GM19193 (cell line): ENCODE measurements around the gene CCNI.

Experiments used
- POLR2A ChIP-seq: IDR thresholded peaks from 4 replicates; pipeline ENCODE4 v1.6.1; 2011; ENCODE audit not compliant: insufficient read depth, insufficient read length; ENCODE audit errors: extremely low read depth

The CCNI gene

GRCh38 chr4:77025643-77026321 is 50.0 kb downstream of the CCNI start:
- TF ChIP-seq POLR2A, result no peak

GRCh38 chr4:77023920-77024319 is 51.9 kb downstream of the CCNI start:
- no peak for TF ChIP-seq POLR2A

- TF ChIP-seq POLR2A, result no peak
These were observed 53.1 kb downstream of the CCNI start for GRCh38 chr4:77022560-77023179.

- no peak for TF ChIP-seq POLR2A
These were observed 54.1 kb downstream of the CCNI start for GRCh38 chr4:77021614-77022089.

- no peak for TF ChIP-seq POLR2A
These were observed 55.8 kb downstream of the CCNI start for GRCh38 chr4:77020017-77020416.

- no peak for TF ChIP-seq POLR2A
These were observed 60.4 kb downstream of the CCNI start for GRCh38 chr4:77015390-77015789.

GRCh38 chr4:77014256-77014655 is 61.5 kb downstream of the CCNI start:
- TF ChIP-seq POLR2A, result no peak

- no peak for TF ChIP-seq POLR2A
These were observed 63.1 kb downstream of the CCNI start for GRCh38 chr4:77012726-77013125.

DNA sequence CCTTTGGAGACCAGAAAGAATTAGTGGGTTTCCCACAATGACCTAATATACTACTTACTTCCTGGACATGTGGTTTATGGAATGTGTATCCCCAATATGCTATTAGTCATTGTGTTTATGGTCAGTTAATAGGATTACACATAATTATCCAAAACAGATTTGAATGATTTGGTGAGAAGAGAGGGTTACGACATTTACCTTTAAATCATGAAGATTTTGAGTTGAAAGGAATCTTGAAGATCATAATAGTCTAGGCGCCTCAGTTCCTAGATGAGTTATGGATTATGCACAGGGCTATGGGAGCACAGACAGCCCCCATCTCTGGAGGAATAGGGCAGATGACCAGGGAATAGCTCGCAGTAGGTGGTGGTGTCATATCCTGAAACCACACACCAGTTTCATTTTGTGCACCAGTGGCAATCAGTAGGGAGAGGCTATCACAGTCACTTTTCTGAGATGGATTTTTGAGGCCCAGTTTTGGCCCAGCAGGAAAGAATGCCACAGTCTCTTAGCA is 64.9 kb downstream of the CCNI start:
- no peak for TF ChIP-seq POLR2A

DNA sequence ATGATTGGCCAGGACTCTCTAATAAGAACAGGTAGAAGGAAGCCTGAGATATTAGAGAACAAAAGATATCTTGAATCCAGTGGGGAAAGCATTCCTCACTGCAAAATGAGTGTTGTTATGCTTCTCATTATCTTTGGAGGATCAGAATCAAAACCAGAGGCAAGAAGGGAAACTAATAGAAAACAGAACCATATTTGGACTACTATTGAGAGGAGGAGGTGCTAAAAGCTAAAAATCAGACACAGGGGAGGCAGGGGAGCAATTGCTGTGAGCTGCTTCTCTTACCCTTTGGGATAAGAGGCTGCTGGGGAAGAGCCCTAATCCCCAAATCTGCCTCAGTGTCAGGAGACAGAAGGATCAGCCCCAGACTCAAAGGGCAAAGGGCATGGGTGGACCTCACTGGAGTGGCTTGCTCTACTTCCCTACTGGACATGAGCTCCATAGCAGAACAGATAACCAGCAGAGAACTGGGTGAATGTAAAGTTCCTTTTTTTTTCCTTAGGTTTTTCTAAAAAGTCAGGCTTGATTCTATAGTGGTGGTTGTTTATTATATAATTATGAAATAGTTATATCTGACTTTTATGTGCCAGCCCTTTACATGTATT is 66.2 kb downstream of the CCNI start:
- TF ChIP-seq POLR2A, result no peak

GRCh38 chr4:77007358-77008230 is 68.2 kb downstream of the CCNI start:
- no peak for TF ChIP-seq POLR2A

DNA sequence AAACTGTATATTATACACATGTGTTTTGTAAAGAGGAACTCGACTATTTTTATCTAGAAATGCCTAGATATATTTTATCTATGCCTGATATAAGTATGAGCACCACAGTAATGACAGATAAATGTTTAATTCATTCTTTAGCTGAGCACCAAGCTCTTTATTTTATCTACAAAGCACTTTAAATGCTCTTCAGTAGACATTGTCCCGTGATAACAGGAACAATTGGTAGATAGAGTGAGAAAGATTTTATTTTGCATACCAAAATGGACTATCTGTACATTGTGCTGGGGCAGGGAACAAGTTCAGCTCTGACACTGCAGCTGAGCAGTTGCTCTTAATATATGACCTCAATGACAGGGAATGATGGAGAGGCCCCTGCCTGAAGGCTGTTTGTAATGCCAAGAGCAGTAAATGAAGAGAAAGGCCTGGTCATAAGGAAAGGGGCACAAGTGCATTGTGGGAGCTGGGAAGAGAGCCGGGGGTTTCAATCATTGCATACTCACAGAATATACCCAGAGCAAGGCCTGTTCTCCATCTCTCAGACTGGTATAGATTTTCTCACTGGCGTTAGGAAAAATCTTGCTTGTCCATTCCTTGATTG is 68.9 kb downstream of the CCNI start:
- no peak for TF ChIP-seq POLR2A

- no peak for TF ChIP-seq POLR2A
These were observed 72.4 kb downstream of the CCNI start for GRCh38 chr4:77003400-77003799.

GRCh38 chr4:77002321-77003107 is 73.3 kb downstream of the CCNI start:
- TF ChIP-seq POLR2A, result no peak
